Measurements from ENCODE around the gene COL6A3. TPM values are rescaled to one million over a fixed set of nuclear protein-coding genes. Genes with fewer than 3 reads are reported as not detected.

The COL6A3 gene
- total RNA-seq, 1 experiment from 2014 or later: 0.41 TPM

DNA sequence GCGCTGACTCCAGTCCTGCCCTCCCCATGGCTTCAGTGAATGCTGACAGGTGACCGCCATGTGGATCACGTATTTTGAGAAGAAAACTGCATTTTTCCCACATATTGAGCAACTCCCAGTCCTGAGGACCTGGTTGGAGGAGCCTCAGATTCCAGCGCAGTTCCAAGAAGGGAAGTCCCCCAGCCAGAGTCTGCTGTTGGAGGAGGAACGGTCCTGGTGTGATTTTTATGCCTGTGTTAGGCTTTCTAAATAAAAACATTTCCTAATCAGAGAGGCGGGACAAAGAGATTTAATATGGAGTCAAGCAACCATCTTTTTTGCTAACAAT lies 32.3 kb upstream of the COL6A3 start:
- no peak for DNase-seq (ENCODE audit: low read depth)
- in situ Hi-C loops (cut with HindIII; ENCODE audit: low pct_unique_long_range_greater_than_20kb, low sequenced_read_pairs): no loop called here

DNA sequence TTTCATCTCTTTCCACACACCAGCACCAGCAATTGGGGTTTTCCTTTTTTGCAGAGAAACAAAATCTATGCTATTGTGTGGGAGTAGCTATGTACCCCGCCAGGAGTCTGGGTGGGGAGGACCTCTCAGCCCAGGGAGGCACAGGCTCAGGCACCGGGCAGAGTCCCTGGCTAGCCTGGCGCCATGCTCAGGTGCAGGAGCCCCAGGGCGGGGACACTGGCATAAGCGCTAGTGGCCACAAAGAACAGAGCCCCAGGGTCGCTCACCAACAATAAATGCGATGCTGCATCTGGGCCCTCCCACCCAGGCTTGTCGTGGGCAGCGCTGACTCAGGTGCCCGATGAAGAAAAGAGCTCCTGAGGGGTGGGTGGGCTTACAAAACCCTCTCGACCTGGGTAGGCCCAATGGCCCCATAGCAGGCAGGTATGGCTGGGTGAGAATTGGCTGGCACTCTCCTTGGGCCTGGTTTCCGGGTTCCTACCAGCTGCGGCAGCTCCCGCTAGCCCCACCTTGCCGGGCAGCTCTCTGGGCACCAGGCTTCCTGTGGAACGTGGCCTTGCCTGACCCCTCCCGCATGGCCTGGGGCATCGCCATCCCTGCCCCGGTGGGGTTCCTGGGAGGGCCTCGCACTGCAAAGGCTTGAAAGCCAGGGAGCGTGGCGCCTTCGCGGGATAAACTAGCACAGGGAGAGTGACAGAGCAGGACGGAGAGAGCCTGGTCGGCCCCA lies 31.8 kb upstream of the COL6A3 start:
- in situ Hi-C loops (cut with HindIII; ENCODE audit: low pct_unique_long_range_greater_than_20kb, low sequenced_read_pairs): no loop called here
- no peak for DNase-seq (ENCODE audit: low read depth)

DNA sequence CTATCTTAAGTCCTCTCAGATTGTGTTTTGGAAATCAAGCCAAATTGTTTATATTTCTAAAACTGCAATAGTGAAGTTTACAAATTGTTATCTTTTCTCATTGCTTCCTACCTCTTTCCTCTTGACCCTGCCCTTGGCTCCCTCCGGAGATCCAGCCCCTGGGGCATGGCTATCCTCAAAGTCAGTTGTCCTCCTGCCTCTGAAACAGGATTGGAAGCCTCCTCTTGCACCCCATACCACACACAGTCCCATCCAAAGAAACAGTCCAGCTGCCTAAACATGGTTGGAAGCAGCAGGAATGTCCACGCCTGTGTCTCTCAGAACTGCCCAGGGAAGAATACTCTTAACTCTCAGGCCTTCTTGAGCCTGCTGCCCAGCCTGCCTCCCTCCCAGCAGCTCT lies 30.1 kb upstream of the COL6A3 start:
- in situ Hi-C loops (cut with HindIII; ENCODE audit: low pct_unique_long_range_greater_than_20kb, low sequenced_read_pairs): no loop called here
- no peak for DNase-seq (ENCODE audit: low read depth)

DNA sequence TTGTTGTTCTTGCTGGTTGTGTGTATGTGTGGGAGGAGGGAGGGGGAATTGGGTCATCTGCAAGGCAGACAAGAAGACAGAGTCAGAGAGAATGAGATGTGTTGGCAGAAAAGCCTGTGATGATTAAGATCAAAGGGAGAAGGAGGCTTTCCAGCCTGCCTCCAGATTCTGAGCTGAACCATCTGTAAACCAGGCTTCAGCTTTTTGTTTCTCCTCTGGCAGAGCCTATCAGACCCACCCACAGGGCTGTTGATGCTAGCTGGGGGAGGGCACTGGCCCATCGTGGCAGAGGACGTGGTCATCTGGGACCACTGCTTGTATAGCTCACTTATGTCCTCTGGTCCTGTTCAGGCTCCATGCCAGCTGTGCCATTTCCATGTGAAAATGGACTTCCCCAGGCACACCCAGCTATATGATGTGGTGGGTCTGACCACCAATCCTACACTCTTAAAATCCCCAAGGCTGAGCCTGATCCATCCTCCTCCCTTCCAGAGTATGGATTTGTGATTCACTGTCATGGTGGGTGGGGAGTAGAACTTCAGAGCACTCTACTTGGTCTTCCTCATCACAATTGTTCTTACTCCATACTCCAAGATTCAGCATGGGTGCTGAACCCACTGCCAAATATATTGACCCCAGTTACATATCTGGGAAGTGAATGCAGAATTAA lies 27.8 kb upstream of the COL6A3 start:
- in situ Hi-C loops (cut with HindIII; ENCODE audit: low pct_unique_long_range_greater_than_20kb, low sequenced_read_pairs): no loop called here

DNA sequence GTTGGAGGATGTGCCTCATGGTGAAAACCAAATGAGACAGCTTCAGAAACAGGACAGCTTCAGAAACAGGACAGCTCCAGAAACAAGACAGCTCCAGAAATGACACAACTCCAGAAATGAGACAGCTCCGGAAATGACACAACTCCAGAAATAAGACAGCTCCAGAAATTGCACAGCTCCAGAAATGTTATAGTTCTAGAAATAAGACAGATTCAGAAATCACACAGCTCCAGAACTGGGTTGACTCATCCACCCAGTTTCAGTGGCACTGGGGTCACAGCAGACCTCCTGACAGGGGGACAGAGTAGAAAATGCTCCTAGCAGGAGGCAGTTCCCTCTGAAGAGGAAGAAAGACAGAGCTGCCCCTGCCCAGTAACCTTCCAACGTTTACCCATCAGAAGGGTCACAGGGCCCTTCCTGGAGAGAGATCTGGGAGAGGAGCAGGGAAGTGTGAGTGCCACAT lies 26.9 kb upstream of the COL6A3 start:
- DNase-seq (ENCODE audit: low read depth): no peak
- in situ Hi-C loops (cut with HindIII; ENCODE audit: low pct_unique_long_range_greater_than_20kb, low sequenced_read_pairs): no loop called here

More for the DNA sequence above, 27.8 kb upstream of the COL6A3 start:
- no peak for DNase-seq (ENCODE audit: low read depth)

DNA sequence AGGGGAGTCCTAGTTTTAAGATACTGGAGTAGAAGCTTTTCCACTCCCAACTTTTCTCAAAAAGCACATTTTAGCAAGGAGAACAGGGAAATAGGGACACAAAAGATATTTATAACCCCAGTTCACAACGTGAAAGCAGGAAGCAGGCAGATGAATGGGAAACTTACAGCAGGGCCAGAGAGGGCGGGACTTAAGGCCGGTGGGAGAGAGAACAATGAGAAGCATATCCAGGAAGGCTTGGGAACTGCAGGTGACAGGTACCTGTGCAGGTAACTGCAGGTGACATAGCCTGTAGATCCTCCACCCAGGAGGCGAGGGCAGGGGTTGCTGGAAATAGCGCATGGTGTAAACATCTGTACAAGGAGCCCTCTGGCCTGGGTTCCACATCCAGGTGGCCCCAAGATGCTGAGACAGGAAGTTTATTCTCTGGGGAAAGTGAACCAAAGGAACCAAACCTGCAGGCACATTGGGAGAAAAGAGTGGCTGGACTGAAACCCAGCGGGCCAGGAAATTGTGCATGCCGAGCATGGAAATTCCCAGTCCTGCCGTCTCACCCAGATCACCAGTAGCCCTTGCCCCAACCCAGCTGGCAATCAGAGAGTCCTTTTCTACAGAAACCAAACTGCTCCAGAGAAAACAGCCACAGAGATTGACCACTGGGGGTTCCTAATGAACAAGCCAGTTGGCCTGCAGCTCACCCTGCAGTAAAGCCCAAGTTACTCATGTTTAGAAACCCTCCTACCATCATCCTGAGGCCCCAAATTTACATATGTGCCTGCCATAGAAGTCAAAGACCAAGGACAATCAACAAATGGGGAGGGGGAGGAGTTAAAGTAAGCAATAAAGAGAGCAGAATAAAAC lies 24.3 kb upstream of the COL6A3 start:
- in situ Hi-C loops (cut with HindIII; ENCODE audit: low pct_unique_long_range_greater_than_20kb, low sequenced_read_pairs): no loop called here
- DNase-seq (ENCODE audit: low read depth): no peak

DNA sequence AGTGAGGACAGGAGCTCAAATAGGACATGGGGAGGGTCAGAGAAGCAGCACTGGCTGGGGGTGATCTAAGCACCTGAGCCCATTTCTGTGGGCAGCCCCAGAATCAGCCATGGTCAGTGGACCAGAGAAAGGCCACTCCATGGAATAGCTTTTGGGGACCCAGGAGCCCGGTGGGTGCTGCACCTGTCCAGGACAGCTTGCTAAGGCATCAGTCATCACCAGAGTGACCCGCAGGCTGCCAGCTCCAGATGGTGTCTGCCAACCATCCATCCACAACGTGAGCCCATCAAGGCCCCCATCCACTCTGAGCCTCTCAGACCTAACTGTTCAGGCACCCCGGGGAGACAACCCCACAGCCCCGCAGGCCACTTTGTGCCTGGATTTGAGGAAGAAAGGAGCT lies 23.6 kb upstream of the COL6A3 start:
- DNase-seq (ENCODE audit: low read depth): no peak
- in situ Hi-C loops (cut with HindIII; ENCODE audit: low pct_unique_long_range_greater_than_20kb, low sequenced_read_pairs): no loop called here

DNA sequence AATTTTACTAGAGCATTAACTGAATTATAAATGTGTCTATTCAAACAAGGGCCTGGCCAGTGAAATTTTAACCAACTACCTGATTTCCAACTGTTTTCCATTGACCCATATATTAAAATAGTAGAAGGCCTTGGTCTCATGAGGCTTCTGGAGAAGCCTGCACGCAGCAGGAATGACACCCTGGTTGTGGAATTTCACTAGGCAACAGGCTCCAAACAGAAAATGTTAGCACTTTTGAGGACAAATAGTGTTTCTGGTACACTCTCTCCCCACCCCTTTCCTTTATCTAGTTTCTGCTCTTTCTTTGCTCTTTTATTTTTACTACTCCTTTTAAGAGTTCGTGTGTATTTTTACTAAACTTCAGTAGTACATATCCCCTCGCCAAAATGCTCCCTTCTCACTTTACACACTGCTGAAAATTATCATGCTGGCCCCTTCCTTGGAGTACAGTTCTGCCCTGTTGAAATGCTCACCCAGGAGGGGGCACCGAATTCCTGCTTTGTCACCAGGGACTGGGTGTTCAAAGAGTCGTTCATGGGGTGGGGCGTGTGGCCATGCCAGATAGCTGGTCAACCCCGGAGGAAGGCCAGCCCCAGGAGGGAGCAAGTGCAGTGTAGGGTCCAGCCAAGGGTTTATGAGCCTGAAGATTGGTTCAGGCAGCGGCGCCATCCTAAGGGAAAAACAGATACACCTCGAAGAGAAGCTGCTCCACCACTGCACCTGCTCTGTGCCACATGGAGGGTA lies 22.1 kb upstream of the COL6A3 start:
- no peak for DNase-seq (ENCODE audit: low read depth)
- in situ Hi-C loops (cut with HindIII; ENCODE audit: low pct_unique_long_range_greater_than_20kb, low sequenced_read_pairs): no loop called here

DNA sequence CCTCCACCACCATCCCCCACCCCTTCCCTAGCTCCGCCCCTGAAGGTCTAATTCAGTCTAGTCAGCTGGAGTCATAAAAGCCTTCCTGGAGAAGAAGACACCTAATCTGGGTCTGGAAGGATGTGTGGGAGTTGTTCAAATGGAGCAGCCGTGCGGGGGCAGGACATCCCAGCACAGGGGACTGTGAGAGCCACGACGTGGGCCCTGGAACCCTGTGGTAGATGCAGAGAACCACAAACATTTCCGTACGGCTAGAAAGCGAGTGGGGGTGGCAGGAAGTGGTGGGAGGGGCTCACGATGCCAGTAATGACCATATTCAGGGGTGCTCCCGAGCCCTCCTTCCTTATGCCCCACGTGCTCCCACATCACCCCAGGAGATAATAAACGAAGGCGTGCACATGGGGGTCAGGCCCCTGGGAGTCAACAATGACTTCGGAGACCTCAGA lies 20.9 kb upstream of the COL6A3 start:
- in situ Hi-C loops (cut with HindIII; ENCODE audit: low pct_unique_long_range_greater_than_20kb, low sequenced_read_pairs): no loop called here
- DNase-seq (ENCODE audit: low read depth): no peak

DNA sequence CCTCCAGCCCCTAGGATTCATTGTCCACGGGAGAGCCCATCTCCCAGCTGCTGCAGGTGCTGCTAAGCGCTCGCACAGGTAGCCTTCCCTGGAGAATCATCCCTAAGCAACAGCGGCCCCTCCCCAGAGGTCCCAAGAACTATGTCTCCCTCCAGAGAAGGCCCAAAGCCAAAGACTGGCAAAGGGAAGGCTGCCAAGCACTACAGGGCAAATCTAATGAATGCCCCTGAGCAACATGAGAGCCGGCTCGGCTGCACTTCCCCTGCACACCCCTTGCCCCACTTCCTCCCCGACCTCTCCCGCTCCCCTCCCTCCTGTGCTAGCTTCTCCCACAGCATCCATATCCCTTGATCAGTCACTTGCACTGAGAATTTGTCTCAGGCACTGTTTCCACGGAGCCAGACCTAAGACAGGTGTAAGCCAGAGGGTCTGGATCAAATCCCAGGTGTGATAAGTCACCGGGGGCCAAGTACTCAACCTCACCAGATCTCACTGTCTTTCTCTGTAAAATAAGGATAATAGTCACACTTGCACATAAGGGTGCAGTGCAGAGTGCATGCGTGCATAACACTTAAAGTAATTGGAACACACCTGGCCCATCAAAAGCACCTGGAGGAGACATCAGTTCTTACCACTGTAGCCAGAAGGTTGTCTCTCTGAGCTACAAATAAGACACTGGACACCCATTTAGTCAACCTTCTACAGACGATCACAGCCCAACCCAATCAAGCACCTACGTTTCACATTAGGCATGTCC lies 20.1 kb upstream of the COL6A3 start:
- in situ Hi-C loops (cut with HindIII; ENCODE audit: low pct_unique_long_range_greater_than_20kb, low sequenced_read_pairs): no loop called here
- no peak for DNase-seq (ENCODE audit: low read depth)

DNA sequence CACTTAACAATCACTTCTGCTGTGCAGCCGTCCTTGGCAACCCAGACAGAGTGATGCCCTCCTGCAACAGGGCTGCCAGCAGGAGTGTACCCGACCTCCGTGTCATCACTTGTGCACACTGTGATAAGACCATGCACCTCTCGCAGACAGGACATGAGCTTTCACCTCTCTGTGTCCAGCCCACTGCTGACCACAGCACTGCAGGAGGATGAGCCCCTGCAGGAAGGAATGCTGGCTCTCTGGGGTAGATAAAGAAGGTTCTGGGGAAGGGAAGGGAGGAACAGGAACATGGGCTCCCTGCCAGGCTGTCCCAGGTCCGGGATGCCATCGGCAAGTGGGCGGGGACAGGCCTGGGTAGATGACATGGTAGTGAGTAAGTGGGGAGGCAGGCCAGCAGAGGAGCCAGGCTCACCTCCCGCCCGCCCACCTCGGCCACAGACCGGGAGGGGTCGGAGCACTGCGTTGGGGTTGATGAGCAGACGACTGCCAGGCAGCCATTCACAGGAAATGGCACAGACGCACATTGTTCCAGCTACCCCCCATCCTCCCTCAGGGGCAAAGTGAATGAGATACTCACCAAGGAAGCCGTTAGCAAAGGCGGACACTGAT lies 18.6 kb upstream of the COL6A3 start:
- in situ Hi-C loops (cut with HindIII; ENCODE audit: low pct_unique_long_range_greater_than_20kb, low sequenced_read_pairs): no loop called here
- DNase-seq (ENCODE audit: low read depth): peak; percentile 86

DNA sequence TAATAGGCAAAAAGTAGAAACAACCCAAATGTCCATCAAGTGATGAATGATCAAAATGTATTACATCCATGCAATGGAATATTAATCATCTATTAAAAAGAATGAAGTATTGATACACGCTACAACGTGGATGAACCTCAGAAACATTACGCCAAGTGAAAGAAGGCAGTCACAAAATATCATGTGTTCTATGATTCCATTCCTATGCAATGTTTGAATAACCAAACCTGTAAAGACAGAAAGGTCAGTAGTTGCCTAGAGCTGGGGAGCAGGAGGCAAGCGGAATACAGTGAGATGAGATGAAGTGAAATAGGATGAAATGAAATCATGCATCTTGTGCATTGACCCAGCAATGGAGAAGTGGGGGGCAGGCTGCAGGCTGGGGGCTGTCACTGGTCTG lies 17.9 kb upstream of the COL6A3 start:
- in situ Hi-C loops (cut with HindIII; ENCODE audit: low pct_unique_long_range_greater_than_20kb, low sequenced_read_pairs): no loop called here
- DNase-seq (ENCODE audit: low read depth): no peak

DNA sequence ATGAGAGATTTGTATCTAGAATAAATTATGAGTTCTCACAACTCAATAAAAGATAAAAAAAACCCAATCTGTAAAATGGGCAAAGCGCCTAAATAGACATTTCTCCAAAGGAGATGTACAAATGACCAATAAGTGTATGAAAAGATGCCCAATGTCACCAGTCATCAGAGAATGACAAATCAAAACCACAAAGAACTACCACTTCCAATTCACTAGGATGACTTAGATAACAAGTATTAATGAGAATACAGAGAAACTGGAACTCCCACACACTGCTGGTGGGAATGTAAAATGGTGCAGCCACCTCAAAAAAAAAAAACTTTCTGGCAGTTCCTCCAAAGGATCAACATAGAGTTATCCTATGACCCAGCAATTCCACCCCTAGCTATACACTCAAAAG lies 17.4 kb upstream of the COL6A3 start:
- in situ Hi-C loops (cut with HindIII; ENCODE audit: low pct_unique_long_range_greater_than_20kb, low sequenced_read_pairs): no loop called here
- DNase-seq (ENCODE audit: low read depth): peak; percentile 39

DNA sequence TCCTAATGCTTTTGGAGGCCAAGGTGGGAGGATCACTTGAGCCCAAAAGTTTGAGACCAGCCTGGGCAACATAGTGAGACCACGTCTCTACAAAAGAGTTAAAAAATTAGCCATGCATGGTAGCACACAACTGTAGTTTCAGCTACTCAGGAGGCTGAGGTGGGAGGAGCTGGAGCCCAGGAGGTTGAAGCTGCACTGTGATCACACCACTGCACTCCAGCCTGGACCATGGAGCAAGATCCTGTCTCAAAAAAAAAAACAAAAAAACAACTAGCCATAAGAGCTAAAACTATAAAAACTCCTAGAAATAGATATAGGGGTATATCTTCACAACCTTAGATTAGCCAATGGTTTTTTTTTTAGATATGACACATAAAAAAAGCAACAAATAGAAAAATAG lies 16.9 kb upstream of the COL6A3 start:
- in situ Hi-C loops (cut with HindIII; ENCODE audit: low pct_unique_long_range_greater_than_20kb, low sequenced_read_pairs): no loop called here
- DNase-seq (ENCODE audit: low read depth): no peak

DNA sequence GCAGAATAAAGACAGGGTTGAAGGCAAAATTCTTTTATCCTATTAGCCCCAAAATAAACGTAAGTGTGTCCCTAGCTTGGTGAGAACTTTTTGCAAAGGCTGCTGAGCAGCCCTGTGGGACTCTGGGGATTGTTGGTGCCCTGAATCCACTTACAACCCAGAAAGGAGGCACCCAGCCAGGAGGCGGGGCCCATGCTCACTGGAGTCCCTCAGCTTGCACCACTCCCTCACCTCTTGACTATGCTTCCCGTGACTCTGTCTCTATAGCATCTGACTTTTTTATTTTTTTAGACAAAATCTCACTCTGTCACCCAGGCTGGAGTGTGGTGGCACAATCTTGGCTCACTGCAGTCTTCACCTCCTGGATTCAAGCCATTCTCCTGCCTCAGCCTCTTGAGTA lies 15.8 kb upstream of the COL6A3 start:
- in situ Hi-C loops (cut with HindIII; ENCODE audit: low pct_unique_long_range_greater_than_20kb, low sequenced_read_pairs): no loop called here
- peak; percentile 27 for DNase-seq (ENCODE audit: low read depth)

DNA sequence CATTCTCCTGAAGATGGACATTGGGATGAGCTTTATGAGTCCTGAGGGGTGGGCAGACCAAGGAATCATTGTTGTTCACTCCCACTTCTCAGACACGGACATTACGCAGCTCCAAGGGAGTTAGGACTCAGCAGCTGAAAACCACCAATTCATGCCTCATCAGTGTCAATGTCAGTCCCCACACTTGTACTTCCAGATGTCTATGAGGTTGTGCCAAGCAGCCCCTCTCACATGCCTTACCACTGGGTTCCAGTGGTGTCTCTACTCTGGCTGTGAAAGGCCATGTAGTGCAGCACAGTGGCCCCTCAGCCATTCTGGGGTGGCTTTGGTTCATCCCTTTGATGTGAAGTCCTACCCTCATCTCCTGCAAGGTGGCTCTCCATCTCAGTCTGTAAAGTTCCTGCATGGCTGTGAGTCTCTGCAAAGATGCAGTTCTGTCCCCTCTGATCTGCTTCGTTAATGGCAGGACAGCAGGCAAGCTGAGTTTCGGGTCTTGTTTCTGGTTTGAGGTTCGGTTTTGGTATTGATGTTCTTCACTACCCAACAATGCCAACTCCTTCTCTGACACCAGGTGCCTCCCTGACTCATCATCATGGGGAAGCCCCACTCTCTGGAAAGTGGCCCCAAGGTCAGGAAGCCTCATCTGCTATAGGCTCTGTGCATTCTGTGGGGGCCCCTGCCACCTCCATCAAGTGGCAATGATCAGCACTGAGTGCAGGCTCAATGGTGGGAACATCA lies 14.0 kb upstream of the COL6A3 start:
- no peak for DNase-seq (ENCODE audit: low read depth)
- in situ Hi-C loops (cut with HindIII; ENCODE audit: low pct_unique_long_range_greater_than_20kb, low sequenced_read_pairs): no loop called here

DNA sequence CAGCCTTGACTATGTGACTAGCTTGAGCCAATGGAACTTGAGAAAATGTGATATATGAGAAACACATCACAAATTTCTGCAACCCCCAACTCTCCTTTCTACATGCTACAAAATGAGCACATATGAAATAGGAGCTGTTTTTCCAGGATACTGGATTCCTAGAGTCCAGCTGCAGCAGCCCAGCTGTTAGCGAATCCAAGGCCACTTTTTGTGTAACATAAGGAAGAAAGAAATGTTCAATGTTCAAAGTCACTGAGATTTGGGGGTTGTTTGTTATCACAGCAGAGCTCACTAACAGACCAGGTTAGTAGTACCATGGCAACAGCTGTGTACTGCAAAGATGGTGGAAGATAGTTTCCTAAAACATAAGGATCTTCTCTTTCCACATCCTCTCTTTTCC lies 12.6 kb upstream of the COL6A3 start:
- in situ Hi-C loops (cut with HindIII; ENCODE audit: low pct_unique_long_range_greater_than_20kb, low sequenced_read_pairs): no loop called here
- DNase-seq (ENCODE audit: low read depth): no peak

Measured in Caki2 (cell line).